Right lobe of liver (tissue), 6 donors: ENCODE data around the gene NR2F6. TPM values are rescaled to one million over a fixed set of nuclear protein-coding genes. Genes with fewer than 3 reads are reported as not detected.

ENCODE experiments used
- ATAC-seq, 4 donors: fragments of 200-7000 bp; cut with Tn5 transposase; one replicate each; pipeline ENCODE4 v1.9.1; 2020; ENCODE audit warnings: mild to moderate bottlenecking in 4 of 4, moderate library complexity in 4 of 4
- DNase-seq, 3 donors: peaks; one replicate each; pipeline ENCODE4 v3.0.0-alpha.2; 2020
- H3K27ac ChIP-seq, 3 donors: fragments of 200-600 bp; one replicate each; pipeline ENCODE4 v1.8.0; 2022
- H3K27me3 ChIP-seq, 2 donors: fragments of 200-600 bp; one replicate each; pipeline ENCODE4 v1.8.0; 2022
- H3K36me3 ChIP-seq, 4 donors: fragments of 200-600 bp; sonication (generic) in 1 of 4; one replicate each; pipeline versions ENCODE4 v1.5.1 to v1.8.0; 2017 to 2022; ENCODE audit warnings: control low read depth in 1 of 4
- H3K4me1 ChIP-seq, 4 donors: fragments of 200-600 bp; sonication (generic) in 1 of 4; one replicate each; pipeline versions ENCODE4 v1.5.1 to v1.8.0; 2017 to 2022; ENCODE audit warnings: control low read depth in 1 of 4
- H3K4me3 ChIP-seq, 3 donors: fragments of 200-600 bp; one replicate each; pipeline ENCODE4 v1.8.0; 2022
- H3K9me3 ChIP-seq, 4 donors: fragments of 200-600 bp; sonication (generic) in 1 of 4; one replicate each; pipeline versions ENCODE4 v1.5.1 to v1.8.0; 2017 to 2022; ENCODE audit warnings: control low read depth in 1 of 4
- POLR2A ChIP-seq: fragments of 450-650 bp; IDR thresholded peaks from one replicate; pipeline ENCODE4 v1.6.1; 2017; ENCODE audit warnings: antibody characterized with exemption, mild to moderate bottlenecking
- WGBS: methylation state at CpG from one replicate; pipeline ENCODE4 v1.1.6; 2018; ENCODE audit warnings: low coverage, low lambda C conversion rate; ENCODE audit not compliant: insufficient coverage; ENCODE audit errors: missing lambda C conversion rate; 5-methylcytosine and 5-hydroxymethylcytosine counted together
- intact Hi-C, 2 donors: fragments of 100-400 bp; cut with DNase I; formaldehyde crosslinking; loops; one replicate each; pipeline versions ENCODE4 v1.11.2 to v1.14.1; 2022
- total RNA-seq, 6 experiments: library from RNA; depleted of rRNA in 2 of 6; stranded (reverse); fragments of >200 nt in 2 of 6; fragmentation: NEBNext Ultra II Directional in 3 of 6; extraction: Animal tissue kit (Norgen Biotek cat#: 25700) in 3 of 6; gene quantifications; one replicate each; pipeline versions ENCODE4 v1.1.0 to v1.2.4, GENCODE V29; 2016 to 2023
- TF ChIP-seq, protein P1 (sequence below), 4 donors: fragments of 200-600 bp in 3 of 4; fragments of 450-650 bp in 1 of 4; IDR thresholded peaks; one replicate each; pipeline versions ENCODE4 v1.5.1 to v1.8.0; 2016 to 2022; ENCODE audit warnings: antibody characterized with exemption in 4 of 4, mild to moderate bottlenecking in 2 of 4
- donor health status: DM: no; HTN: yes; CAD: no.
- donor health status: DM: no; HTN: no; CAD: no.
- donor health status: DM: no; HTN: no; CAD: no.
- donor health status: DM: no; HTN: yes; CAD: no.
- donor health status: DM: no; HTN: yes; CAD: no.

The NR2F6 gene
- total RNA-seq, 6 experiments from 2014 or later: 48.5 to 105 (median 80.9) TPM

DNA sequence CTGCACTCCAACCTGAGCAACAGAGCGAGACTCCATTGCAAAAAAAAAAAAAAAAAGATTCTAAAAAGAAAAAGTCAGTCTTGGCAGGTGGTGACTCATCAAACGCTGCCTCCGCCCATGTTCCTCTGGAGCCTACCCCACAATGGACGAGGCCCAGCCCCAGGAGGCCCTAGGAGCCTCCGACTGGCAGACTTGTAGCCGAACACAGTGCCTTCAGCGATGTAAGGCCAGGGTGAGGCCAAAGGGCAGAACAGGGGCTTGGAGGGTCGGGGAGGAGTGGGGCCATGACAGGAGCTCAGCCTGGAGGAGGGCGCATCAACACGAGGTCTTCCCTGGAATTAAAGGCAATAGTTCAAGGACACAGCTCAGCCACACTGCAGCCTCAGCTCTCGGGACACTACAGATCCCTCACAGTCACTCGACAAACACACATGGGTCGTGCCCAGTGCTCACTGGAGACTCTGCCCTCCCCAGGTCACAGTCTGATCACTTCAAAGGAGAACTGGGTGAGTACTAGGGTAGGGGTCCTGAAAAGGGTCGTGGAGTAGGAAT lies 25.4 kb downstream of the NR2F6 start:
- H3K27ac ChIP-seq: no peak overlapping the region

GRCh38 chr19:17219286-17219685 lies 26.4 kb downstream of the NR2F6 start:
- no peak for DNase-seq
- intact Hi-C loops: no loop called here
- WGBS: 100% methylated on average over 3 of the region's 8 CpGs
- H3K4me3 ChIP-seq: no peak overlapping the region
- H3K4me1 ChIP-seq: peaks cover 0 to 13% (median 3%) of the 10 kb centered on the region in 4 donors
- H3K9me3 ChIP-seq: no peaks in the 10 kb centered on the region
- TF ChIP-seq, protein P1, sequence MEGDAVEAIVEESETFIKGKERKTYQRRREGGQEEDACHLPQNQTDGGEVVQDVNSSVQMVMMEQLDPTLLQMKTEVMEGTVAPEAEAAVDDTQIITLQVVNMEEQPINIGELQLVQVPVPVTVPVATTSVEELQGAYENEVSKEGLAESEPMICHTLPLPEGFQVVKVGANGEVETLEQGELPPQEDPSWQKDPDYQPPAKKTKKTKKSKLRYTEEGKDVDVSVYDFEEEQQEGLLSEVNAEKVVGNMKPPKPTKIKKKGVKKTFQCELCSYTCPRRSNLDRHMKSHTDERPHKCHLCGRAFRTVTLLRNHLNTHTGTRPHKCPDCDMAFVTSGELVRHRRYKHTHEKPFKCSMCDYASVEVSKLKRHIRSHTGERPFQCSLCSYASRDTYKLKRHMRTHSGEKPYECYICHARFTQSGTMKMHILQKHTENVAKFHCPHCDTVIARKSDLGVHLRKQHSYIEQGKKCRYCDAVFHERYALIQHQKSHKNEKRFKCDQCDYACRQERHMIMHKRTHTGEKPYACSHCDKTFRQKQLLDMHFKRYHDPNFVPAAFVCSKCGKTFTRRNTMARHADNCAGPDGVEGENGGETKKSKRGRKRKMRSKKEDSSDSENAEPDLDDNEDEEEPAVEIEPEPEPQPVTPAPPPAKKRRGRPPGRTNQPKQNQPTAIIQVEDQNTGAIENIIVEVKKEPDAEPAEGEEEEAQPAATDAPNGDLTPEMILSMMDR (IDR thresholded peaks at IDR 0.05): no peak
- no peak for TF ChIP-seq POLR2A
- no peaks in the 10 kb centered on the region for H3K27me3 ChIP-seq
- no peak overlapping the region for H3K27ac ChIP-seq
- ATAC-seq: no peak
- H3K36me3 ChIP-seq: peaks cover 0 to 15% (median 7%) of the 10 kb centered on the region in 4 donors

More for the DNA sequence above, 25.4 kb downstream of the NR2F6 start:
- Histone ChIP-seq H3K4me3 (no peak overlapping the region), H3K27me3 (no peaks in the 10 kb centered on the region), H3K9me3 (no peaks in the 10 kb centered on the region), H3K4me1 (peaks cover 0 to 7% (median 0%) of the 10 kb centered on the region in 4 donors), H3K36me3 (peaks cover 0 to 15% (median 7%) of the 10 kb centered on the region in 4 donors)
- WGBS: 49% methylated on average over 7 of the region's 14 CpGs
- intact Hi-C loops: no loop called here
- no peak for DNase-seq
- TF ChIP-seq, protein P1 (IDR thresholded peaks at IDR 0.05): no peak
- no peak for TF ChIP-seq POLR2A
- peak in 1 of 4 donors; percentile 1 for ATAC-seq

DNA sequence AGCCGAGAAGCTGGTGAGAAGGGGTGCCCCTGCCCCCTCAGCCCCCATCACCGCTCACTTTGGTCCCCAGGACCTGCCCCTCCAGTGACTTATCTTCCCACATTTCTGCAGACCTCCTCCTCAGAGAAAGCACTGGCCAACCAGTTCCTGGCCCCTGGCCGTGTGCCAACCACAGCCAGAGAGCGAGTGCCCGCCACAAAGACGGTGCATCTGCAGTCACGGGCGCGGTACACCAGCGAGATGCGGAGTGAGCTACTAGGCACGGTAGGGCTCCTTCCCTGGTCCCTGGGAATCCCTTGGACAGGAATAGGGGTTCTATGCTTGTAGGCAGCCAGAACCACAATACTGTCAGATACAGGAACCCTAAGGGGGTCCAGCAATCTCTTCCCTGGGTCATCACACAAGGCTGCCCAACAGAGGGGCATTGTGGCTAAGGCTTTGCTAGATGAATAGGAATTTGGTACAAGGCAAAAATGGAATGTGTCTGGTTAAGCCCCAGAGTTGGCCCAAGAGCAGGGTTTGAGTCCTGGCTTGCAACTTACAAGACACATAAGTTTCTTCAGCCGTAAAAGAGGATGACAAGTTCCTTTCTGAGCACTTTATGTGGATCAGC lies 29.6 kb downstream of the NR2F6 start:
- H3K4me3 ChIP-seq: peak overlapping the region; percentile 78 to 91 (median 81)
- no peaks in the 10 kb centered on the region for H3K9me3 ChIP-seq
- peaks cover 0 to 30% (median 7%) of the 10 kb centered on the region in 4 donors for H3K36me3 ChIP-seq
- H3K4me1 ChIP-seq: peaks cover 0 to 13% (median 3%) of the 10 kb centered on the region in 4 donors
- H3K27ac ChIP-seq: no peak overlapping the region
- ATAC-seq: no peak
- H3K27me3 ChIP-seq: no peaks in the 10 kb centered on the region
- intact Hi-C loops: no loop called here
- no peak for DNase-seq
- WGBS: 75% methylated on average over 2 of the region's 13 CpGs
- TF ChIP-seq, protein P1 (IDR thresholded peaks at IDR 0.05): no peak
- TF ChIP-seq POLR2A: no peak

GRCh38 chr19:17215127-17215971 lies 30.4 kb downstream of the NR2F6 start, which contains the start of gene USE1:
TSS of gene USE1 (plus strand) at chr19:17215357. CDS start at chr19:17215406, 49 bp downstream.
- Histone ChIP-seq H3K9me3 (no peaks in the 10 kb centered on the region), H3K36me3 (peaks cover 0 to 33% (median 7%) of the 10 kb centered on the region in 4 donors), H3K4me1 (peaks cover 0 to 13% (median 3%) of the 10 kb centered on the region in 4 donors), H3K27ac (peak within 1 kb of the TSS; percentile 91 to 92 (median 91)), H3K27me3 (no peaks in the 10 kb centered on the region), H3K4me3 (peak within 1 kb of the TSS; percentile 78 to 91 (median 81))
- TF ChIP-seq, protein P1 (IDR thresholded peaks at IDR 0.05): no peak
- peak; percentile 85 for TF ChIP-seq POLR2A
- intact Hi-C loops: no loop called here
- 4% methylated on average over 32 of the region's 56 CpGs for WGBS
- DNase-seq: peak; percentile 91 to 93 (median 93)
- ATAC-seq: peak; percentile 92 to 96 (median 94)
